Smooth muscle cell (in vitro differentiated cells): Measurements from ENCODE around the gene FLNC. TPM values are rescaled to one million over a fixed set of nuclear protein-coding genes. Genes with fewer than 3 reads are reported as not detected.

ENCODE experiments used
- DNase-seq: peaks from one replicate; lab custom pipeline; 2025; ENCODE audit not compliant: unreplicated experiment; lab: John Stamatoyannopoulos, UW
- H2AFZ ChIP-seq: fragments of 200-600 bp; sonication (generic); 2 replicates; pipeline ENCODE4 v1.6.0; 2016; ENCODE audit warnings: antibody characterized with exemption, low read depth, mild to moderate bottlenecking
- H3F3A ChIP-seq: fragments of 200-600 bp; sonication (generic); 2 replicates; pipeline ENCODE4 v1.6.0; 2017; ENCODE audit warnings: antibody characterized with exemption, low read depth
- H3K27ac ChIP-seq: fragments of 200-600 bp; sonication (generic); 2 replicates; pipeline ENCODE4 v1.5.1; 2016; ENCODE audit warnings: low read depth, mild to moderate bottlenecking
- H3K27me3 ChIP-seq: fragments of 200-600 bp; sonication (generic); 2 replicates; pipeline ENCODE4 v1.6.1; 2016; ENCODE audit warnings: low read depth, mild to moderate bottlenecking
- H3K36me3 ChIP-seq: fragments of 200-600 bp; sonication (generic); 2 replicates; pipeline ENCODE4 v1.5.1; 2016; ENCODE audit warnings: low read depth
- H3K4me1 ChIP-seq: fragments of 200-600 bp; sonication (generic); 2 replicates; pipeline ENCODE4 v1.5.1; 2016; ENCODE audit warnings: low read depth
- H3K4me2 ChIP-seq: fragments of 200-600 bp; sonication (generic); 2 replicates; pipeline ENCODE4 v1.6.0; 2016; ENCODE audit warnings: mild to moderate bottlenecking
- H3K4me3 ChIP-seq: fragments of 200-600 bp; sonication (generic); 2 replicates; pipeline ENCODE4 v1.5.1; 2016; ENCODE audit warnings: mild to moderate bottlenecking
- H3K79me2 ChIP-seq: fragments of 200-600 bp; sonication (generic); 2 replicates; pipeline ENCODE4 v1.6.0; 2016; ENCODE audit warnings: low read depth, mild to moderate bottlenecking
- H3K9ac ChIP-seq: fragments of 200-600 bp; sonication (generic); 2 replicates; pipeline ENCODE4 v1.6.0; 2016; ENCODE audit warnings: low read depth
- H3K9me3 ChIP-seq: fragments of 200-600 bp; sonication (generic); replicated peaks from 2 replicates; pipeline ENCODE4 v1.5.1; 2016; ENCODE audit warnings: low read depth
- H4K20me1 ChIP-seq: fragments of 200-600 bp; sonication (generic); 2 replicates; pipeline ENCODE4 v1.6.0; 2016; ENCODE audit warnings: low read depth
- CTCF ChIP-seq: fragments of 200-600 bp; sonication (generic); IDR thresholded peaks from 2 replicates; pipeline ENCODE4 v1.5.1; 2017; ENCODE audit warnings: borderline replicate concordance, mild to moderate bottlenecking, antibody characterized with exemption; ENCODE audit not compliant: insufficient read depth, poor library complexity, severe bottlenecking
- WGBS: methylation state at CpG from one replicate; pipeline ENCODE4 v1.1.7; 2016; ENCODE audit warnings: low lambda C conversion rate; 5-methylcytosine and 5-hydroxymethylcytosine counted together
- polyA plus RNA-seq: library from polyadenylated mRNA; unstranded; fragments of >200 nt; fragmentation: Nextera tagmentation; extraction: Ambion mirVana; gene quantifications from 2 replicates; pipeline ENCODE4 v1.2.1, GENCODE V29; 2016
- total RNA-seq: library from RNA; depleted of rRNA; stranded (reverse); fragments of >200 nt; gene quantifications from 2 replicates; pipeline ENCODE4 v1.2.3, GENCODE V29; 2014

The FLNC gene
- total and polyA plus RNA-seq, 2 experiments from 2014 or later: 31.7 to 34.2 TPM

DNA sequence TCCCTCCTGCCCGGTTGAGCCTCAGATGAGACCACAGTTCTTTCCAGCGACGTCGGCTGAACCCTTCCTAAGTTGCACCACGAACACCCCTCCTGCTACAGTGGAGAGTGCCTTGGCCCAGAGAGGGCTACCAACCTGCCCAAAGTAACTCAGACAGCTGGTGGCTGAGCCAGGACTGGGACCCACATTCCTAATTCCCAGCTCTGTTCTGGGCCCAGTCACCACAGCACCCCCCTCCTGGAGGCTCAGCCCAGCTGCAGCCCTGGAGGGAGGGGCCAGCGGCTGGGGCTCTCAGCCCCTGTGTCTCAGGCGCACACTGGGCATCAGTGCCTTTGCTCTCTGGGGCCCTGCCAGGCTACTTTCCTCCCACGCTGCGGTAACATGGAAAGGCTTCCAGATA is 43.0 kb downstream of the FLNC start:
- no peak overlapping the region for H3K4me2 ChIP-seq
- H3K79me2 ChIP-seq: no peaks in the 10 kb centered on the region
- no peaks in the 10 kb centered on the region for H3K36me3 ChIP-seq
- no peak for TF ChIP-seq CTCF
- no peak overlapping the region for H3K27ac ChIP-seq
- peaks cover 24% of the 10 kb centered on the region for H4K20me1 ChIP-seq
- H3F3A ChIP-seq: peaks cover 7% of the 10 kb centered on the region
- H3K4me3 ChIP-seq: no peak overlapping the region
- WGBS: 88% methylated on average over 9 of the region's 9 CpGs
- no peaks in the 10 kb centered on the region for H3K9me3 ChIP-seq
- no peak for DNase-seq
- H3K9ac ChIP-seq: no peak overlapping the region
- peaks cover 9% of the 10 kb centered on the region for H3K4me1 ChIP-seq
- peaks cover 41% of the 10 kb centered on the region for H3K27me3 ChIP-seq
- H2AFZ ChIP-seq: no peak overlapping the region

DNA sequence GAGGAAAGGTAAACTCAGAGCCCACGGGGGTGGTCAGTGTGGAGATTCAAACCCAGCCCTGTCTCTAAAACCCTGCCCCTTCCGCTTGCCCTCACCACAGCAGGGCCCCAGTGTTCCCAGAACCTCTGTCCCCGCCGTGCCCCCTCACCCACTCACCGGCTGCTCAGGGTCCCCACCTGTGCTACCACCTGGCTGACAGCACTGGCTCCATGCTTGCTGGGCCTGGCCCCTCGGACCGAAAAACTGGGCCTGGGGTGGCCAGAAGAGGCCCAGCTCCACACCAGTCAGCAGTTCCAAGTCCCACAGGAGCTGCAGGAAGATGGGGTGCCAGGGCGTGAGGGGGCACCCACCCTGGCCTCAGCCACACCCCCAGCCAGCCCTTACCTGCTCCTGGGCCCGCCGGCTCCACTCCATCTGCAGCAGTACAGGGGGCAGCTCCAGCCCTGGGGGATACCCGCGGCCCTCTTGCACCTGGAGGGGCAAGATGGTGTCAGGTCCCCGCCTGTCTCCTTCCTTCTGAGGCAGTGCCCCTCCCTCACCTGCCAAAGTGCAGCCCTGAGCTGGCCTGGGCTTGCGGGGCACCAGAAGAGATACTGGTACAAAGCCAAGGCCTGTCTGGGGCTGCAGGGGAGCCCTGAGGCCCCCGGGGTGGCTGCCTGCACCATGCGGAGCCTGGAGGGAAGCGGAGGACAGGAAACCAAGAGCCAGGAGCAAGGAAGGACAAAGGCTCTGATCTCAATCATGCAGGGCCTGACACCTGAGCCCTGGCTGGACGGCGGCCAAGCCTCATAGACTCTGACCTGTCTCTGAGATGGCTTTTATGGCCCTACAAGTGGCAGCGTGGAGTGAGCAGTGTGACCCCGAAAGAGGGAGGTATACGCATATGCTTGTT is 44.2 kb downstream of the FLNC start:
- Histone ChIP-seq H3K9me3 (no peaks in the 10 kb centered on the region), H3K4me2 (no peak overlapping the region), H3F3A (peaks cover 7% of the 10 kb centered on the region), H3K4me1 (no peaks in the 10 kb centered on the region), H3K4me3 (no peak overlapping the region), H3K27me3 (peaks cover 30% of the 10 kb centered on the region), H2AFZ (no peak overlapping the region), H4K20me1 (peaks cover 12% of the 10 kb centered on the region), H3K36me3 (no peaks in the 10 kb centered on the region), H3K79me2 (no peaks in the 10 kb centered on the region), H3K27ac (no peak overlapping the region), H3K9ac (no peak overlapping the region)
- WGBS: 91% methylated on average over 22 of the region's 22 CpGs
- no peak for DNase-seq
- no peak for TF ChIP-seq CTCF

GRCh38 chr7:128875523-128875948 is 45.3 kb downstream of the FLNC start:
- H2AFZ ChIP-seq: no peak overlapping the region
- no peaks in the 10 kb centered on the region for H3K36me3 ChIP-seq
- no peaks in the 10 kb centered on the region for H3K9me3 ChIP-seq
- peaks cover under 1% of the 10 kb centered on the region for H4K20me1 ChIP-seq
- no peak overlapping the region for H3K9ac ChIP-seq
- H3K4me1 ChIP-seq: no peaks in the 10 kb centered on the region
- H3K4me3 ChIP-seq: no peak overlapping the region
- DNase-seq: no peak
- TF ChIP-seq CTCF: no peak
- no peak overlapping the region for H3K4me2 ChIP-seq
- no peaks in the 10 kb centered on the region for H3K79me2 ChIP-seq
- H3K27me3 ChIP-seq: peaks cover 18% of the 10 kb centered on the region
- 71% methylated on average over 8 of the region's 8 CpGs for WGBS
- H3F3A ChIP-seq: peaks cover 7% of the 10 kb centered on the region
- H3K27ac ChIP-seq: no peak overlapping the region
